Articular chondrocyte of knee joint (primary cell): ENCODE measurements around the gene MEOX1. TPM values are rescaled to one million over a fixed set of nuclear protein-coding genes. Genes with fewer than 3 reads are reported as not detected.

Experiments used
- small RNA-seq: library from RNA; depleted of rRNA; stranded (forward); fragments of <200 nt; gene quantifications from one replicate; pipeline ENCODE3, GENCODE V24; 2012
- total RNA-seq: library from RNA; depleted of rRNA; stranded (reverse); fragments of >200 nt; gene quantifications from 2 replicates; pipeline ENCODE4 v1.2.3, GENCODE V29; 2012

MEOX1 gene
- 0.11 and 0.26 TPM in 2 replicates for total RNA-seq

DNA sequence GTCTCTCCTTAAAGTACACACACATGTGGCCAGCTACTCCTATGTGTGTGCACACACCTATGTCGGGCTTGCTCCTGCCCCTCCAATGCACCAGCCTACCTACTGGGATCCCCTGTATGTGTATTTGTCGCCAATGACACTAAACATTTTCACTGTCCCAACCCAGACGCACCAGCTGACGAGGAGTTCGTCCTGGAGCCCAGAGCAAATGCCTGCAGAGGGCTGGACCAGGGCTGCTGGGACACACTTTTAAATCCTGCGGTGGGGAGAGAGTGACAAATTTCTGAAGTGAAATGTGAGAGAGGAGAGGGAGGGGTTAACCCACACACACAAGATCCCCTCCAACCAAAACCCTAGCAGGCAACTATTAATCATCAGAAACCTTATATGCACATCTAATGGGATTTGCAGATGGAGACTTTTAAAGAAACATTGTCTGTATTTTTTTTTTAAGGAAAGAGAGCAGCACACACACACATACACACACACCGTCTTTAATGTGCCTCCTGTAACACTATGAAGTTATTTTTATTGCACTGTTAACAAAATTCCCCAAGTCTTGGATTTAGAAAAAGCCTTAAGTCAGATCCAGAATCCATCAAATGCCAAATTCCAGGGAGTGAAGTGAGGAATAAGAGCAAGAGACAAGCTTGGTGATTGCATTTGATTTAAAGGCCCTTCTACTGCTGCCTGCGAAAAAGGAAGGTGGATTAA lies at the start of gene MEOX1:
MEOX1 (minus strand) TSS at position 224 of the 714 bp plus-strand sequence. CDS start 388 bp downstream, outside the sequence.

Small RNA genes within 50 kb of the gene (small RNA-seq; reads per million reads assigned to genes)
- not detected for gene RF00017

Other genes with a start within 250 kb of the MEOX1 start
- gene DHX8, start 177.9 kb downstream of the MEOX1 start, total RNA-seq = 38.2 and 38.7 TPM in 2 replicates
- gene ETV4, start 115.6 kb downstream of the MEOX1 start, total RNA-seq = 0.26 and 0.32 TPM in 2 replicates
- not detected in 2 replicates for gene SOST, start 96.9 kb upstream of the MEOX1 start, total RNA-seq
- gene DUSP3, start 117.1 kb upstream of the MEOX1 start, total RNA-seq = 52.2 and 58.4 TPM in 2 replicates
- not detected in 2 replicates for gene CFAP97D1, start 118.5 kb upstream of the MEOX1 start, total RNA-seq
- 8.2 and 8.6 TPM in 2 replicates for gene MPP3, start 171.2 kb upstream of the MEOX1 start, total RNA-seq
- not detected in 2 replicates for gene CD300LG, start 185.3 kb upstream of the MEOX1 start, total RNA-seq
- 3.7 and 3.9 TPM in 2 replicates for gene MPP2, start 245.6 kb upstream of the MEOX1 start, total RNA-seq